Stimulated activated naive CD8-positive, alpha-beta T cell treated with anti-CD3 and anti-CD28 coated beads, Interleukin-15, Interleukin-2, amounts not matched to agents 100 U/mL and 50 U/mL, for 24 hours (primary cell): Measurements from ENCODE around the gene PCBP3.
A peak's percentile ranks its signal among the peaks of the same experiment; 100 is the strongest.
"Not testable (repeated sequence)": the region's sequence is repeated elsewhere in the genome, so short reads cannot be mapped to it uniquely, and the experiment has no call there.

Experiments
- ATAC-seq: fragments of 150-1000 bp; cut with Tn5 transposase; one replicate; pipeline ENCODE4 v1.10.0; 2021
- DNase-seq: peaks from one replicate; pipeline ENCODE4 v3.0.0; 2021

The PCBP3 gene

DNA sequence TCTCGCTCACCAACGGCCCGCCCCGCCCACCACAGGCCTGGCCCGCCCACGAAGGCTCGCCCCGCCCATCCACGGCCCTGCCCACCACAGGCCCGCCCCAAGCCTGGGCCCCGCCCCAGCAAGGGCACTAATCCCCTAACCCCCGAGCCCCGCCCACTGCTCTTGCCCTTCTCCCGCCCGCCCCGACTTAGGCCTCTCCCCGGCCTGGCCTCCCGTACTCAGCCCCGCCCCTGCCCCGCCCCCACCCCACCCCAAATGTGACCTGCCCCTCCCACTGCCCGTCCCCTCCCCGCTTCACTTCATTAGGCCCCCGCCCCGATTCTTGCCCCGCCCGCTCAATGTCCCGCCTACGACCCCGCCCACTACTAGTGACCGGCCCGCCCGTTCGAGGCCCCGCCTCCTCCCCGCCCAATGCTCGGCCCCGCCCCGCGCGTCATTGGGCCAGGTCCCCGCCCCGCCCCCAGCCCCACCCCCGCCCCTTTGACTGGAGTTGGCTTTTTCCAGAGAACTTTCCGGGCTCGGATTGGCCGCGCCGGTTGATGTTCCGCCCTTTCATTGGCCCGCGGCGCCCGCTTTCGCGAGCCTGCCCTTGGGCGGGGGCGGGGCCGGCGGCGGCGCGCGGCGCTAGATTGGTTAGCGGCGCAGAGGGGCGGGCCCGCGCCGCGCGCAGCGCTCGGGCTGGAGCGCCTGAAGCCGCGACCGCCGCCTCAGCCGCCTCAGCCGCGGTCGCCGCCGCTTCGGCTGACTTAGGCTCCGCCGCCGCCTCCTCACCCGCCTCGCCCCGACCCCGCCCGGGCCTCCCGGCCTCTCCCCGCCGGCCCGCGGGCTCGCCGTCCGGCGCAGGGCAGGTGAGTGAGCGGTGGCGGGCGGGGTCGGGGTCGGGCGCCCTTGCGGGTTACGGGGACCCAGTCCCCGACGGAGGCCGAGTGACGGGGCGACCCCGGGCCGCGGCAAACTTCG, at the start of gene PCBP3:
PCBP3 (plus strand) TSS at position 705 of the 960 bp plus-strand sequence. CDS start 206,361 bp downstream, outside the sequence.
- peak; percentile 98 for DNase-seq
- ATAC-seq: peak; percentile 82

DNA sequence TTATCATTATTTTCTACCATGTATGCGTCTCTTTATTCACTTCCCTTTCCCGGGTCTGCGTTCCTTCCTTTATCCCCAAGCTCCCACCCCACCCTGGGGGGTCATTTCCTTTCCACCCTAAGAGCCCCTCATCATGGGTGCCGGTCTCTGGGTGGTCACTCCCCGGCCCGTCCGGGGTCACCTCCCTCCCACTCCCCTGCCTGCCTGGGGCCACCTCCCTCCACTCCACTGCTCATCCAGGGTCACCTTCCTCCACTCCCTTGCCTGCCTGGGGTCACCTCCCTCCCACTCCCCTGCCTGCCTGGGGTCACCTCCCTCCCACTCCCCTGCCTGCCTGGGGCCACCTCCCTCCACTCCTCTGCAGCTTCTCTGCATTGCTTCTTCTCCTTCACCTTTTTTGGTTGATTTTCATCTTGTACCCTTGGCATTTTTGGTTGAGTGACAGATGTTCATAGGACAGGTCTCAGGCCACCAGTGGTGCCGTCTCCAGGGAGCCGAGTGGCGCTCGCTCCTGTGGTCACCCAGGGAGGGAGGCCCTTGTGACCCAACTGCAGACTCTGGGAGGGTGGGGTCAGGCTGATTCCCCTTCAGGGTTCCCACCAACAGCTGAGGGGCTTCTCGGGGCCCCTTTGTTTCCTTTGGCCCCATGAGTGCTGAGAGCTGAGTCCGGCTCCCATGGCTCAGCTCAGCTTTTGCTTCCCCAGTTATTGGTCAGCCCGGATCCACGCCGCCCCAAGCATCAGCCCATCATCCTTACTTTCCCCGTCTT, 48.6 kb upstream of the PCBP3 start:
- ATAC-seq (no peak), DNase-seq (no peak)

DNA sequence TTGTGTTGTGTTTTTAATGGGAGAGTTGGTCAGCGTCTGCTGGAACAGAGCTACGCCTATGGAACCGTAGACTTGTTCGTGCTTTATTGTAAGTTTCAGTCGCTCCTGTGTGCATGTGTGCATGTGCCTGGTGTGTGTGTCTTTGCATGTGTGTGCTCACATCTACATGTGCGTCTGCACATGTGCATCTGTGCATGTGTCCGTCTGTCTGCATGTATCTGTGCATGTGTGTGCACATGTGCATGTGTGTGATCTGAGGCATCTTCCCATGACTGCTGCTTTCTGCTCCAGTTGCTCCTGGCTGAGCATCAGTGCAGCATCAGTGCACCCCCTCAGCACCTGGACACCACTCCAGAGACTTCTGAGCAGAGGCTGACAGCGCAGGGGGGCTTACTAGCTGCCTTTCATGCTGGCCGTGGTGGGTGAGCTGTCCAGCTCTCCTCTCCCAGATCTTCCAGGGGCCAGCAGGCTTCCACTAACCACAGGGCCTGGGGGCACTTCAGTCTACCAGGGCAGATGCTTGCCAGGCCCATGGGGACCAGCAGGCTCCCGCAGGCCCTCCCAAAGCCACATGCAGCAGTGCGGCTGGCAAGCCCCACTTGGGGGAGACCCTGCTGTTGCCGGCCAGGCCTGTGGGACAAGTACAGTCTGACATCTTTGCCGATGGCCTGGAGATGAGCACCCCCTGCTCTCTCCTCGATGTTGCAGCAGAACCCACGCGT, 47.8 kb upstream of the PCBP3 start:
- DNase-seq (no peak), ATAC-seq (no peak)

DNA sequence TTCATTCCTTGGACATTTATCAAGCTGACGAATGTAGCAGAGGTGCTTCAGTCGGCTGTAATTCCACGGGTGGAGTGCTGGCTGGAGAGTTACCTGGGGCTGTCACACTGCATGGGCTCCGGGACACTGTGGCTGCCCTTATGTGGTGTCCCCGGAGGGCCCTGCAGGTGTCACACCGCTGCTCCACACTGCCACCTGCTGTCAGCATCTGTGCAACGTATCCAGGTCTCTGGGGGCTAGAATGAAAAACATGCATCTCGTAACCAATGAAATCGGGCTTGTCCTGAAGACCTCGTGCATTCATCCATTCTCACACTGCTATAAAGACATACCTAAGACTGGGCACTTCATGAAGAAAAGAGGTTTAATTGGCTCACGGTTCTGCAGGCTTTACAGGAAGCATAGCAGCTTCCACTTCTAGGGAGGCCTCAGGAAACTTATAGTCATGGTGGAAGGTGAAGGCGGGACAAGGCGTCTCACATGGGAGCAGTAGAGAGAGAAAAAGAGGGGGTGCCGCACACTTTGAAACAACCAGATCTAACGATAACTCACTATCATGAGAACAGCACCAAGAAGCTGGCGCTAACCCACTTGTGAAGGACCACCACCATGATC, 46.7 kb upstream of the PCBP3 start:
- peak; percentile 90 for DNase-seq

DNA sequence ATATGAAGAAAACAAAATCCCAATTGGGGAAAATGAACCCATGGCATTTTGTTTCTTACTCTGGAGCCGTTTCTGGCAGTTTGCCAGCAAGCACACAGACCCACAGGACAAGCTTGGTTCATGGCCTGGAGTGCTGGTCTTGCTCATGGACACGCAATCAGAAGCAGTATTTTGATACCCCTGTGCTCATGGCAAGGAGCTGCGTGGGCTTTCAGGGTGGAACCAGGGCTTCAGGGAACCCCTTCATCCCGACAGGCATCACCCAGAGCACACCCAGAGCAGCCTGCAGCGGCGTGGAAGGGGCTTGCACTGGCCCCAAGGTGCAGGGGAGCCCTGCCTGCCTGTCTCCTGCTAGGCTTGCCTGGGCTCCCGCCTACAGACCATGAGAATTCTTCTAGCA, 45.4 kb upstream of the PCBP3 start:
- ATAC-seq: no peak
- no peak for DNase-seq

More for the DNA sequence above, 46.7 kb upstream of the PCBP3 start:
- ATAC-seq: peak; percentile 77

DNA sequence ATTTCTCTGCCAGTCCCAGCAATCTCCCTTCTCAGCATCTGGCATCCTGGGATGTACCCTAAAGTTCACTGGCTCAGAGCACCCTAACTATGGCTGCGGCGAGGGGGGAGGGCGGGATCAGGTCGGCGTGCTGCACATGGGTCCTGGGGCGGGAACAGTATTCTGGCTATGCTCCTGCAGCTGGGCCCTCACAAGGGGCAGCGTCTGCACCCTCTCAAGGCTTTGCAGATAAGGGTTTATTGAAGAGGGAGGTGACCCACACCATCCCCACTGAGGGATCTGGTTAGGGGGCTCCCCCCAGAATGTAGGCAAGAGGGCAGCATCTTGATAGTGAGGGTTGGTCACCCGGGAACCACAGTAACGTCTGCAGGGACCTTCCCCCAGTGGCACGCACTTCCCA, 44.9 kb upstream of the PCBP3 start:
- DNase-seq (no peak), ATAC-seq (no peak)

DNA sequence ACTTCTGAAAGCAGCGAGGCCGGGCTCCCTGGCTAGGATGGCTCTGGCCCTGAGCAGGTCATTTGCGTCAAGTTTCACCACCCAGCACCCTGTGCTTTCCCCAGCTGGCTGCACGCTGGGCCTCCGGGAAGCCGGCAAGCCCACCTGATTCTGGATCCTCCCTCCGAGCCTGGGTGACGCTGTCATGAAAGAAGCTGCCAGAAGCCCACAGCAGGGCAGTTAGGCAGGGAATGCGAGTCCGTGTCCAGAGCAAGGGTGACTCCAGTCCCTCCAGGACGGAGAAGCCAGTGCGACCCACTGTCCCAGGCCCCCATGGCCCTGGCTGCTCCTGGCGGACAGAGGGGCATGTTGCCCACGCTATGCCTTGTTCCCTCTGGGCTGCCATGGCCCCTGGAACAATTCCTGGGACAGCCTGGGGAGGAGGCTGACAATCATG, 44.4 kb upstream of the PCBP3 start:
- DNase-seq: no peak
- no peak for ATAC-seq

DNA sequence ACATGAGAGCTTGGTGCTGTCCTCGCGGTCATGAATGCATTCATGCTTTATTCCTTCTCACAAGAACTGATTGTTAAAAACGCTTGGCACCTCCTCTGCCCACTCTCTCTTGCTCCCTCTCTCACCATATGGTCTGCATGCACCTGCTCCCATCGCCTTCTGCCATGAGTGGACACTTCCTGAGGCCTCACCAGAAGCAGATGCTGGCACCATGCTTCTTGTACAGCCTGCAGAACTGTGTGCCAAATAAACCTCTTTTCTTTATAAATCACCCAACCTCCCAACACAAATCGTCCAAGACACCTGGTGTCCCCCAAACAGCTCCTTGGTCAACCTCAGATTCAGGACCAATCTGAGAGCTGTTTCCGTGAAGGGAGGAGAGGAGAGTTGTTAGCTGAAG, 43.3 kb upstream of the PCBP3 start:
- no peak for ATAC-seq

DNA sequence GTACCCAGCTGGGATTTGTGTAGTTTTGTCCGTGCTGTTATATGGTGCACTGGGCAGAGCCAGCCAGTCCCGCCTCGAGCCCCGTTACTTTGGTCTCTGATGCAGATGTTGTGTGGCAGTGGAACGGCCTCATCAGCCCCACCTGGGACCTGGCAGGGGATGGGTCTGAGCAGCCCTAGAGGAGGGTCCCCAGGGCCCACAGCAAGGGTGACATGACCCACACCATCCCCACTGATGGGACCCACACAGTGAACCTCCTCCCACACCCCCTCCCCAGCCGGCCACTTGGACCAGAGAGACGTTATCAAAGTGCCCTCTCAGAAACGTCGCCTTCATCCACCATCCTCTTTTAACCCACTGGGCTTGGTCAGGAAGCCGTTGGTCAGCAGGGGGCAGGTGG, 42.0 kb upstream of the PCBP3 start:
- DNase-seq (no peak), ATAC-seq (no peak)

More for the DNA sequence above, 43.3 kb upstream of the PCBP3 start:
- no peak for DNase-seq

DNA sequence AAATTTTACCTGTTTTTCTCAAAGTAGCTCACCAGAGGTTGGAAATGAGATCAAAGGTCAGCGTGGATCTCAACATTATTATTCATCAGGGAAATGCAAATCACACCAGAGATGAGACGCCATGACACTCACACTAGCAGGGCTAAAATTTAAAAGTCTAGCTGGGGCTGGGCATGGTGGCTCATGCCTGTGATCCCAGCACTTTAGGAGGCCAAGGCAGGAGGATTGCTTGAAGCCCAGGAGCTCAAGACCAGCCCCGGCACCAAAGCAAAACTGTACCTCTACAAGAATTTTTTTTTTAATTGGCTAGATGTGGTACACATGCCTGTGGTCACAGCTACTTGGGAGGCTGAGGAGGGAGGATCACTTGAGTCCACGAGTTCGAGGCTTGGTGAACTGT, 41.4 kb upstream of the PCBP3 start:
- no peak for ATAC-seq
- DNase-seq: no peak

DNA sequence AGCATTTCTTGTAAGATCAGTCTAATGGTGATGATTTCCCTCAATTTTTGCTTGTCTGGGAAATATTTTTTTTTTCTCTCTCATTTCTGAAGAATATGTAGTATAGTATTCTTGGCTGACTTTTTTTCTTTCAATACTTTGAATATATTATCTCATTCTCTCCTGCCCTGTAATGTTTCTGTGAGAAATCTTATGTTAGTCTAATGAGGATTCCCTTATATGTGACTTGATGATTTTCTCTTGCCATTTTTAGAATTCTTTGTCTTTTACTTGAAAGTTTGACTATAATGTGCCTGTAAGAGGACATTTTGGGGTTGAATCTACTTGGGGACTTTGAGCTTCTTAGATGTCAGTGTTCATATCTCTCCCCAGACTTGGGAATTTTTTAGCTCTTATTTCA, 40.0 kb upstream of the PCBP3 start:
- DNase-seq: no peak
- ATAC-seq: no peak

DNA sequence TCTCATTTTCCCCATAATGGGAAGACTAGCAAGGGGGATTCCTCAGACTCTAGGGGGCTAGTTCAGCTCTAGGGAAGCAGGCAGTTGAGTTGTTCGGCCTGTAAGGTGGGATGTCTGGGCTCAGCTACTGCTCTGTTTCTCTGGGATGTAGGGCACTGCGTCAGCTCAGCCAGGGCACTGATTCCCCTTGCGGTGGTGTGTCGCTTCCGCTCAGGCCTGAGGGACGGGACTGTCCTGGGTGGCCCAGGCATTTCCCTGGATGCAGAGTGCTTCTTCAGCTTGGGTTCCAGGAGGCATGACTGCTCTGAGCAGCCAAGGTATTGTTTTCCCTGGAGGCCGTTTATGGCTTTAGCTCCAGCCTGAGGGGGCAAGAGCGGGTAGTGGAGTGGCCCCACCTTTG, 38.8 kb upstream of the PCBP3 start:
- ATAC-seq, DNase-seq: not testable (repeated sequence)

DNA sequence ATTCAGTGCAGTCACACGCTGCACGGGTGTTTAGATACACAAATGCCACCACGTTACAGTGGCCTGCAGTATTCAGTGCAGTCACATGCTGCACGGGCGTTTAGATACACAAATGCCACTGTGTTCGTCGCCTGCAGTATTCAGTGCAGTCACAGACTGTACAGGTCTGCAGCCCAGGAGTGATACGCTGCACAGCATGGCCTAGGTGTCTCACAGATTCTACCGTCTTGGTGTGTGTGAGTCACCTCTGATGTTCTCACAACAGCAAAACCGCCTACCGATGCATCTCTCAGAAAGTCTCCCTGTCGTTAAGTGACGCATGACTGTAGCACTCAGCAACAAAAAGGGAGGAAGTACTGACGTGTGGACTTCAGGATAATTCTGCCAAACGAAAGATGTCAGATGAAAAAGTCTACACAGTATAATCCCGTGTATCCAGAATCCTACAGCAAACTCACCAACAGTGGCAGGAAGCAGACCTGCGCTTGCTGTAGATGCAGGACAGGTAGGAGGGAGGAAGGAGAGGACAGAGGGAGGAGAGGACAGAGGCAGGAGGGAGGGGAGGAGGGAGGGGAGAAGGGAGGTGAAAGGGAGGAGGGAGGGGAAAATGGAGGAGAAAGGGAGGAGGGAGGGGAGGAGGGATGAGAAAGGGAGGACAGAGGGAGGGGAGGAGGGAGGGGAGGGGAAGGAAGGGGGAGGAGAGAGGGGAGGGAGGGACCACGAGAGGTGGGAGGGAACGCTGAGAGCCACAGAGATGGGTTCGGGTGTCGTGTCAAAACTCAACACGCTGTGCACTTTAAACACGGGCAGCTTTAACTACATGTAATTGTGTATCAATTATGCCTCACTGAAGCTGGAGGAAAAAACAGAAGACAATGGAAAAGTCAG, 36.3 kb upstream of the PCBP3 start:
- ATAC-seq (peak; percentile 90), DNase-seq (no peak)

DNA sequence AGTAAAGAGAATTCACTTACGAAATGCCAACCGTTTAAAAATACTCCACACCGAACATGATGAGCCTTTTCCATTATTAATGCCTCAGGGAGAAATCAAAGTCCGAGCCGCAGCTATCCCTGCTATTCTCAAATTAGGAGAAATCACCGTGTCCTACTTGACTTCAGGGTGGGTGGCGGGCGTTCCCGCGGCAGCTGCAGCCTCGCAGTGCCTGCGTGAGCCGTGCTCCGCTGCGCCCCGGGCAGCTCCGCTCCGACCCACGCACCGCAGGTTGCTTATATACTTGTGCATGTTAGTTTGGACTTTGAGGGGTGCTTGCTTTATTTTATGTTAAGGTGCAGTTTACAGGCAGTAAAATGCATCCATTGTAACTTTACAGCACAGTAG, 35.6 kb upstream of the PCBP3 start:
- ATAC-seq (no peak), DNase-seq (no peak)

DNA sequence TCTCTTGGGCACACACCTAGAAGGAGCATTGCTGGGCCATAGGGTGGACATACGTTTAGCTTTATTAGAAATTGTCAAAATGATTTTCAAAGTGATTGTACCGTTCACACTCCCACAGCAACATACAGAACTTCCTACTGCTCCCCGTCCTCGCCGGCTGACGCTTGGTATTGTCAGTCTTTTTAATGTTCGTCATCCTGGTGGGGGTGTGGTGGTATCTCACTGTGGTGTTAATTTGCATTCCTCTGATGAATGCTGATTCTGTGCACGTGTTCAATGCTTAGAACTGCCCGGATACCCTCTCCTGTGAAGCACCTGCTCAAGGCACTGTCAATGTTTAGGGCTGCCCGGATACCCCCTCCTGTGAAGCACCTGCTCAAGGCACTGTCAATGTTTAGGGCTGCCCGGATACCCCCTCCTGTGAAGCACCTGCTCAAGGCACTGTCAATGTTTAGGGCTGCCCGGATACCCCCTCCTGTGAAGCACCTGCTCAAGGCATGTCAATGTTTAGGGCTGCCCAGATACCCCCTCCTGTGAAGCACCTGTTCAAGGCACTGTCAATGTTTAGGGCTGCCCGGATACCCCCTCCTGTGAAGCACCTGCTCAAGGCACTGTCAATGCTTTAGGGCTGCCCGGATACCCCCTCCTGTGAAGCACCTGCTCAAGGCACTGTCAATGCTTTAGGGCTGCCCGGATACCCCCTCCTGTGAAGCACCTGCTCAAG, 34.6 kb upstream of the PCBP3 start:
- not testable (repeated sequence) for DNase-seq, ATAC-seq

DNA sequence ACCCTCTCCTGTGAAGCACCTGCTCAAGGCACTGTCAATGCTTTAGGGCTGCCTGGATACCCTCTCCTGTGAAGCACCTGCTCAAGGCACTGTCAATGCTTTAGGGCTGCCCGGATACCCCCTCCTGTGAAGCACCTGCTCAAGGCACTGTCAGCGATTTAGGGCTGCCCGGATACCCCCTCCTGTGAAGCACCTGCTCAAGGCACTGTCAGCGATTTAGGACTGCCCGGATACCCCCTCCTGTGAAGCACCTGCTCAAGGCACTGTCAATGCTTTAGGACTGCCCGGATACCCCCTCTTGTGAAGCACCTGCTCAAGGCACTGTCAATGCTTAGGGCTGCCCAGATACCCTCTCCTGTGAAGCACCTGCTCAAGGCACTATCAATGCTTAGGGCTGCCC, 33.9 kb upstream of the PCBP3 start:
- not testable (repeated sequence) for DNase-seq, ATAC-seq

DNA sequence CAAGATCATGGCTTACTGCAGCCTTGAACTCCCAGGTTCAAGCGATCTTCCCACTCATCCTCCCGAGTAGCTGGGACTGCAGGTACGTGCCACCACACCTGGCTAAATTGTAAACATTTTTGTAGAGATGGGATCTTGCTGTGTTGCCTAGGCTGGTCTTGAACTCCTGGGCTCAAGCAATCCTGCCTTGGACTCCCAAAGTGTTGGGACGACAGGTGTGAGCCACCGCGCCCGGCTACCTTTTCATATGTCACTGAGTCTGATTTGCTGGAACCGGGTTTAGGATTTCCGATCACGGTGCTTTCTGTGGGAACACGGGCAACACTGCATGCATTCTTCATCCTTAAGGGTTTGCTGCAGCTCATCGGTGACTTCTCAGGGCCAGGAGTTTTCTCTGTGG, 32.2 kb upstream of the PCBP3 start:
- ATAC-seq (no peak), DNase-seq (no peak)

DNA sequence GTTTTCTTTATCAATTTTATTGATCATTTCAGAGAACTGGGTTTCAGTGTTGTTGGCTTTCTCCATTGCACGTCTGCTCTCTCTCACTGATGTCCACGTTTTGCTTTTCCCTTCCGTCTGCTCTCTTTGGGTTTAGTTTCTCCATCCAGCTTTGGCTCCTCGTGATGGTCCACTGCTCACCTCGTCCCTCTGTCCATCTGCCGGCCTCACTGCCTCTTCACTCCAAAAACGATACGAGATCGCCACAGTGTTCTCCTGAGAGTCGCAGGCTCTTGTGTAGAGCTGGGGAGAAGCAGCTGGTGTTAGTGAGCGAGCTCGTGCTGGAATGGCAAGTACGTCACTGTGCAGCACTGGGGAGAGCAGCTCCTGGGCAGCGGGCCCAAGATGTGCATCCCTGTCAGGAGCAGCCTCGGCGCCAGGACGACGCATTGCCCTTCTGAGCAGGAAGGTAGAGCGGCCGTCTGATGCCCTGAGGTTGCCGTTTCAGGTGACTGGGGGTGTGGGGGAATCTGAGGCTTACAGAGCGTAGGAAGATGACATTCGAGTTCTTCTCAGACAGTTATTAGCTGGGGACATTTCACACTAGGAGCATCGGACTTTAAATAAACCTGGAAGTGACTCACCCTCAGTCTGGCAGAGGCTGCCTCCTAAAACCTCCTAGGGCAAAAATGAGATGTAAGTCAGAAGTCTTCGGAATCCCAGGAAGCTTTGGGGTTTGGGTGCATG, 31.4 kb upstream of the PCBP3 start:
- ATAC-seq: no peak

DNA sequence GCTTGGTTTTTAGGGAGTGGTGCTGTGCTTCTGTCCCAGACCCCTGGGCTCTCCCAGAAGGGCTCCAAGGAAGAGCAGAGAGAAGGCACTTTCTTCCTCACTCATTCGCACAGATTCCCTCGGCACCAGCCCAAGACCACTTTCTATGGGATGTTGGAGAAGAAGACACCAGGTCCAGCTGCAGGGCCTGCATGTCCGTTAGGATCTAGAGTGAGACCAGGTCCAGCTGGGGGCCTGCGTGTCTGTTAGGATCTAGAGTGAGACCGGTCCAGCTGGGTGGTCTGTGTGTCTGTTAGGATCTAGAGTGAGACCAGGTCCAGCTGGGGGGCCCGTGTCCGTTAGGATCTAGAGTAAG, 30.9 kb upstream of the PCBP3 start:
- DNase-seq, ATAC-seq: not testable (repeated sequence)

More for the DNA sequence above, 31.4 kb upstream of the PCBP3 start:
- no peak for DNase-seq

DNA sequence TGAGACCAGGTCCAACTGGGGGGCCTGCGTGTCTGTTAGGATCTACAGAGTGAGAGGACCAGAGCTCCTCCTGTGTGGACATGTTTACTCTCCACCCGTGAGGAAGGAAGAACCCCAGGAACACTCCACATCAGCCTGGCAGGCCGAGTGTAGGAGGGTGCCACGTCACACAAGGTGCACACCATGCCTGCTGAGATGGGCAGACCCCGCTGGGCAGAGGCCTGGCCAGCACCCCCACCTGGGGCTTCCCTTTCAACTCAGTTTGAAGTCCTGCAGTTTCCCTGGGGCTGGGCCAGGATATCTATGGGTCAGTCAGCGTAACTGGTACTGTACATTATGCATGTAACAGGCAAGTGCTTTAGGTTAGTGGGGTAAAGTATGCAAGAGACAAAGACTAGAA, 30.1 kb upstream of the PCBP3 start:
- DNase-seq (no peak), ATAC-seq (no peak)
